Loucy (cell line): ENCODE data around the gene KCTD18.
A peak's percentile ranks its signal among the peaks of the same experiment; 100 is the strongest.

ENCODE experiments used
- H2AFZ ChIP-seq: fragments of 200-600 bp; sonication (generic); 2 replicates; pipeline ENCODE4 v1.6.0; 2016; ENCODE audit warnings: antibody characterized with exemption, mild to moderate bottlenecking, low read length, moderate library complexity
- H3F3A ChIP-seq: fragments of 200-600 bp; 2 replicates; pipeline ENCODE4 v1.6.0; 2016; ENCODE audit warnings: antibody characterized with exemption, low read depth, mild to moderate bottlenecking
- H3K27me3 ChIP-seq: fragments of 200-600 bp; sonication (generic); 2 replicates; pipeline ENCODE4 v1.6.1; 2014; ENCODE audit warnings: low read length, mild to moderate bottlenecking; ENCODE audit not compliant: insufficient read depth, poor library complexity, severe bottlenecking
- H3K36me3 ChIP-seq: fragments of 200-600 bp; sonication (generic); 2 replicates; pipeline ENCODE4 v1.6.1; 2016; ENCODE audit warnings: low read length; ENCODE audit not compliant: insufficient read depth
- H3K4me1 ChIP-seq: fragments of 200-600 bp; sonication (generic); 2 replicates; pipeline ENCODE4 v1.5.1; 2014; ENCODE audit warnings: low read length, mild to moderate bottlenecking; ENCODE audit not compliant: insufficient read depth, poor library complexity, severe bottlenecking
- H3K4me2 ChIP-seq: fragments of 200-600 bp; sonication (generic); 2 replicates; pipeline ENCODE4 v1.6.0; 2014; ENCODE audit warnings: antibody characterized with exemption, low read length, low read depth, mild to moderate bottlenecking; ENCODE audit not compliant: poor library complexity, severe bottlenecking
- H3K4me3 ChIP-seq: fragments of 200-600 bp; sonication (generic); 2 replicates; pipeline ENCODE4 v1.5.1; 2014; ENCODE audit warnings: low read length, mild to moderate bottlenecking, mixed read lengths; ENCODE audit not compliant: poor library complexity, severe bottlenecking
- H3K79me2 ChIP-seq: fragments of 200-600 bp; sonication (generic); 2 replicates; pipeline ENCODE4 v1.6.1; 2014; ENCODE audit warnings: low read length; ENCODE audit not compliant: insufficient read depth
- H3K9ac ChIP-seq: fragments of 200-600 bp; sonication (generic); 2 replicates; pipeline ENCODE4 v1.6.0; 2014; ENCODE audit warnings: mild to moderate bottlenecking, low read depth, low read length, moderate library complexity; ENCODE audit not compliant: poor library complexity, severe bottlenecking
- H3K9me2 ChIP-seq: fragments of 200-600 bp; sonication (generic); replicated peaks from 2 replicates; pipeline ENCODE4 v1.6.1; 2016; ENCODE audit warnings: low read depth, low read length, mixed read lengths
- H3K9me3 ChIP-seq: fragments of 200-600 bp; sonication (generic); 2 replicates; pipeline ENCODE4 v1.6.1; 2014; ENCODE audit warnings: mild to moderate bottlenecking, antibody characterized with exemption, low read length, low read depth; ENCODE audit not compliant: insufficient read depth
- H4K20me1 ChIP-seq: fragments of 200-600 bp; sonication (generic); 2 replicates; pipeline ENCODE4 v1.6.0; 2014; ENCODE audit warnings: antibody characterized with exemption, low read length, mild to moderate bottlenecking; ENCODE audit not compliant: insufficient read depth, poor library complexity, severe bottlenecking
- CTCF ChIP-seq: fragments of 200-600 bp; sonication (generic); conservative IDR thresholded peaks from 2 replicates; pipeline ENCODE4 v1.5.1; 2014; ENCODE audit warnings: mild to moderate bottlenecking, antibody characterized with exemption, low read length
- EZH2phosphoT487 ChIP-seq: fragments of 200-600 bp; IDR thresholded peaks from 2 replicates; pipeline ENCODE4 v1.6.1; 2018; ENCODE audit warnings: antibody characterized with exemption, mild to moderate bottlenecking, moderate library complexity, borderline replicate concordance

KCTD18 gene

GRCh38 chr2:200486529-200486928 lies 23.3 kb downstream of the KCTD18 start:
- TF ChIP-seq EZH2phosphoT487 (no peak), CTCF (no peak)
- peaks cover 11% of the 10 kb centered on the region for H3F3A ChIP-seq
- peak overlapping the region; percentile 53 for H3K4me3 ChIP-seq
- peaks cover 27% of the 10 kb centered on the region for H3K4me1 ChIP-seq
- peaks cover 7% of the 10 kb centered on the region; the same call in 1 of the 2 replicates for H3K36me3 ChIP-seq
- peak overlapping the region; percentile 52 for H3K9ac ChIP-seq
- peak overlapping the region; percentile 52 for H2AFZ ChIP-seq
- H3K79me2 ChIP-seq = no peaks in the 10 kb centered on the region
- H3K27me3 ChIP-seq = no peaks in the 10 kb centered on the region
- H3K9me3 ChIP-seq = no peaks in the 10 kb centered on the region
- H3K9me2 ChIP-seq = no peaks in the 10 kb centered on the region
- peak overlapping the region; percentile 71 for H3K4me2 ChIP-seq
- H4K20me1 ChIP-seq = no peaks in the 10 kb centered on the region

GRCh38 chr2:200484934-200485333 lies 24.9 kb downstream of the KCTD18 start:
- no peaks in the 10 kb centered on the region for H3K27me3 ChIP-seq
- H2AFZ ChIP-seq = peak overlapping the region; percentile 52
- no peaks in the 10 kb centered on the region for H3K79me2 ChIP-seq
- no peak for TF ChIP-seq CTCF
- TF ChIP-seq EZH2phosphoT487 = no peak
- no peaks in the 10 kb centered on the region for H4K20me1 ChIP-seq
- H3K4me3 ChIP-seq = no peak overlapping the region
- no peaks in the 10 kb centered on the region for H3K9me2 ChIP-seq
- H3F3A ChIP-seq = peaks cover 11% of the 10 kb centered on the region
- no peaks in the 10 kb centered on the region for H3K9me3 ChIP-seq
- peaks cover 27% of the 10 kb centered on the region for H3K4me1 ChIP-seq
- peak overlapping the region; percentile 71 for H3K4me2 ChIP-seq
- peak overlapping the region; percentile 52 for H3K9ac ChIP-seq
- H3K36me3 ChIP-seq = peaks cover 6% of the 10 kb centered on the region; the same call in 1 of the 2 replicates

- H3K9ac ChIP-seq = no peak overlapping the region
- no peaks in the 10 kb centered on the region for H3K27me3 ChIP-seq
- no peak overlapping the region for H3K4me3 ChIP-seq
- no peaks in the 10 kb centered on the region for H4K20me1 ChIP-seq
- no peaks in the 10 kb centered on the region for H3K9me3 ChIP-seq
- peak overlapping the region; percentile 81 for H2AFZ ChIP-seq
- TF ChIP-seq EZH2phosphoT487 (no peak), CTCF (peak; percentile 82)
- no peak overlapping the region for H3K4me2 ChIP-seq
- H3F3A ChIP-seq = peaks cover 11% of the 10 kb centered on the region
- H3K9me2 ChIP-seq = no peaks in the 10 kb centered on the region
- peaks cover 27% of the 10 kb centered on the region for H3K4me1 ChIP-seq
- H3K79me2 ChIP-seq = no peaks in the 10 kb centered on the region
- H3K36me3 ChIP-seq = no peaks in the 10 kb centered on the region
Measured at GRCh38 chr2:200483729-200484198, 26.1 kb downstream of the KCTD18 start.
